Osteocyte (in vitro differentiated cells): ENCODE data around the gene EPHA6. TPM values are rescaled to one million over a fixed set of nuclear protein-coding genes. Genes with fewer than 3 reads are reported as not detected.

Experiments used
- DNase-seq: peaks from one replicate; pipeline ENCODE4 v3.0.0; 2021; ENCODE audit warnings: mixed read lengths; ENCODE audit not compliant: unreplicated experiment; ENCODE audit errors: extremely low spot score
- H3K27ac Mint-ChIP-seq: one replicate; pipeline ENCODE4 v1.8.0; 2021; ENCODE audit warnings: mild to moderate bottlenecking, mixed read lengths; ENCODE audit not compliant: unreplicated experiment
- H3K27me3 Mint-ChIP-seq: one replicate; pipeline ENCODE4 v1.8.0; 2021; ENCODE audit warnings: mixed read lengths; ENCODE audit not compliant: unreplicated experiment
- H3K36me3 Mint-ChIP-seq: one replicate; pipeline ENCODE4 v1.8.0; 2021; ENCODE audit warnings: mixed read lengths; ENCODE audit not compliant: unreplicated experiment
- H3K4me1 Mint-ChIP-seq: one replicate; pipeline ENCODE4 v1.8.0; 2021; ENCODE audit warnings: mixed read lengths; ENCODE audit not compliant: unreplicated experiment
- H3K4me3 Mint-ChIP-seq: one replicate; pipeline ENCODE4 v1.8.0; 2021; ENCODE audit warnings: mild to moderate bottlenecking, moderate library complexity, mixed read lengths; ENCODE audit not compliant: unreplicated experiment
- H3K9me3 Mint-ChIP-seq: one replicate; pipeline ENCODE4 v1.8.0; 2021; ENCODE audit warnings: mixed read lengths; ENCODE audit not compliant: unreplicated experiment
- total RNA-seq: library from RNA; stranded (reverse); gene quantifications from 2 replicates; pipeline ENCODE4 v1.2.1, GENCODE V29; 2021
- TF ChIP-seq, protein P1 (sequence below): fragments of 200-600 bp; sonication (generic); IDR thresholded peaks from 2 replicates; pipeline ENCODE4 v1.5.0; 2021; ENCODE audit warnings: antibody characterized with exemption, mild to moderate bottlenecking, moderate library complexity

The EPHA6 gene
- total RNA-seq, 1 donor from 2014 or later: 0.51 TPM

DNA sequence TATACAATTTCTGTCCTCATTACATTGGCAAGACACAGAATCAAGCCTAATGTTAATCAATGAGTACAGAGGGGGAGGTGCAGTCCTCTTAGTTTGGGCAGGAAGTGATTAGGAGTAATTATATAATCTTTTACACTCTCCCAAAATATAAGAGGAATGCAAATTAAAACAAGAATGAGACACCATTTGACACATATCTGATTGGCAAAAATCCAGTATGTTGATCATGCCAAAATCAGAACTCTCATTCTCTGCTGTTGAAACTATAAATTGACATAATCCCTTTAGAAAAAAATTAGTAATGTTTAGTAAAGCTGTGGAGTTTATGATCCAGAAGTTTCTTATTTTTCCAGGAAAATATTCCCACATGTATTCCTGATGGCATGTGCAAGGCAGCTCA lies 373.4 kb downstream of the EPHA6 start:
- Mint-ChIP-seq H3K27ac (no peak overlapping the region), H3K27me3 (no peaks in the 10 kb centered on the region), H3K36me3 (no peaks in the 10 kb centered on the region), H3K4me1 (no peaks in the 10 kb centered on the region), H3K4me3 (no peak overlapping the region), H3K9me3 (peaks cover 13% of the 10 kb centered on the region)
- DNase-seq: no peak
- TF ChIP-seq, protein P1, sequence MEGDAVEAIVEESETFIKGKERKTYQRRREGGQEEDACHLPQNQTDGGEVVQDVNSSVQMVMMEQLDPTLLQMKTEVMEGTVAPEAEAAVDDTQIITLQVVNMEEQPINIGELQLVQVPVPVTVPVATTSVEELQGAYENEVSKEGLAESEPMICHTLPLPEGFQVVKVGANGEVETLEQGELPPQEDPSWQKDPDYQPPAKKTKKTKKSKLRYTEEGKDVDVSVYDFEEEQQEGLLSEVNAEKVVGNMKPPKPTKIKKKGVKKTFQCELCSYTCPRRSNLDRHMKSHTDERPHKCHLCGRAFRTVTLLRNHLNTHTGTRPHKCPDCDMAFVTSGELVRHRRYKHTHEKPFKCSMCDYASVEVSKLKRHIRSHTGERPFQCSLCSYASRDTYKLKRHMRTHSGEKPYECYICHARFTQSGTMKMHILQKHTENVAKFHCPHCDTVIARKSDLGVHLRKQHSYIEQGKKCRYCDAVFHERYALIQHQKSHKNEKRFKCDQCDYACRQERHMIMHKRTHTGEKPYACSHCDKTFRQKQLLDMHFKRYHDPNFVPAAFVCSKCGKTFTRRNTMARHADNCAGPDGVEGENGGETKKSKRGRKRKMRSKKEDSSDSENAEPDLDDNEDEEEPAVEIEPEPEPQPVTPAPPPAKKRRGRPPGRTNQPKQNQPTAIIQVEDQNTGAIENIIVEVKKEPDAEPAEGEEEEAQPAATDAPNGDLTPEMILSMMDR: no peak

DNA sequence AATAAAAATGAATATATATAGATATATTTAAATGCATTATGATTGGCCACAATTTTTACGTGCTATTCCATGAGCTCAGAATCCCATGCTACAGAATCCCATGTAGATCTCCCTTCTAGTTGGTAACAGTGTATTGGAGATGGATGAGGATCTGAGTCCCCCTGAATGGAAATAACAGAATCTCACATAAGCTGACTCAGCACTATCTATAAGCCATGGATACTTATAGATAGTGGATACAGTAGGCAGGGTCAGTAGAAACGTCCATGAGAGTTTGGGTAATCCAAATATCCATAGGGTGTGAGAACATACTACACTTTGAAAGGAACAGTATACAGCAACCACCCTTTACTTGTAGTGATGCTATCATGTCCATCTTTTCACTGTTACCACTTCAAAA lies 375.4 kb downstream of the EPHA6 start:
- peaks cover 3% of the 10 kb centered on the region for H3K9me3 Mint-ChIP-seq
- no peak overlapping the region for H3K27ac Mint-ChIP-seq
- TF ChIP-seq, protein P1: no peak
- H3K27me3 Mint-ChIP-seq: no peaks in the 10 kb centered on the region
- H3K4me1 Mint-ChIP-seq: no peaks in the 10 kb centered on the region
- H3K4me3 Mint-ChIP-seq: no peak overlapping the region
- DNase-seq: no peak
- H3K36me3 Mint-ChIP-seq: no peaks in the 10 kb centered on the region

DNA sequence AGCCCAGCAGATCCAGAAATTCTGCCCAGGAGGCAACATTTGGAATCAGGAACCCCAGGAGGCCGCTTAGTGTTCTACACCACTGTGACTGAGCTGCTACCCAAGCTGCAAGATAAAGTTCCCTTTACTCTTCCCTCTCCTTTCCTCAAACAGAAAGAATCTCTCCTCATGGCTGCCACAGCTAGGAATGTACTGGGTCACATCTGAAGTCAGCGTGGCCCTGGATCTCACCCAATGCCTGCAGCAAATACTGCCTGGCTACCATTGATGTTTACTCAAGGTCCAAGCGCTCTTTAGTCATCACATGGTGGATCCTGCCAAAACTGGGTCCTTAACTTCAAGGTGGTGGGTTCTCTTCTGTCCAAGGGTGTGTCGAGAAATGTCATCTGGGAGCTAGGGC lies 382.7 kb downstream of the EPHA6 start:
- Mint-ChIP-seq H3K27me3 (no peaks in the 10 kb centered on the region), H3K36me3 (no peaks in the 10 kb centered on the region), H3K9me3 (no peaks in the 10 kb centered on the region), H3K27ac (no peak overlapping the region), H3K4me3 (no peak overlapping the region), H3K4me1 (no peaks in the 10 kb centered on the region)
- TF ChIP-seq, protein P1: no peak
- DNase-seq: no peak

DNA sequence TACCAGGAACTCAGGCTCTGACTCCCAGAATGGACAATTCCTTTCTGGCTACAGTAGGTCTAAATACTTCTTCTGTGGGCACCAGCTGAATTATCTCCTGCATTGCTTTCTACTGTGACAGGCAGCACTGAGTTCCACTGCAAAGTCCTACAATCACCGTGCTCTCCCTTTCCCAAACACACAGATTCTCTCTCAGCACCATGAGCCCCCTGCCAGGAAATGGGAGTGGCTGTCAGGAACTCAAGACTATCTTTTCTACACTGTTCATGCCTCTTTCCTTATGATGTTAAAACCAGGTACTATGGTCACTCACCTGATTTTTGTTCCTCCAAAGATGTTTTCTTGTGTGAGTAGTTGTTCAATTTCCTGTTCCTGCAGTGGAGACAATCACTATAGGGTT lies 383.4 kb downstream of the EPHA6 start:
- Mint-ChIP-seq H3K27ac (no peak overlapping the region), H3K4me3 (no peak overlapping the region), H3K9me3 (no peaks in the 10 kb centered on the region), H3K36me3 (no peaks in the 10 kb centered on the region), H3K4me1 (no peaks in the 10 kb centered on the region), H3K27me3 (no peaks in the 10 kb centered on the region)
- TF ChIP-seq, protein P1: no peak
- no peak for DNase-seq

GRCh38 chr3:97200387-97200786 lies 386.0 kb downstream of the EPHA6 start:
- no peak overlapping the region for H3K4me3 Mint-ChIP-seq
- no peaks in the 10 kb centered on the region for H3K4me1 Mint-ChIP-seq
- no peak for DNase-seq
- H3K27me3 Mint-ChIP-seq: no peaks in the 10 kb centered on the region
- no peaks in the 10 kb centered on the region for H3K9me3 Mint-ChIP-seq
- no peaks in the 10 kb centered on the region for H3K36me3 Mint-ChIP-seq
- no peak overlapping the region for H3K27ac Mint-ChIP-seq
- TF ChIP-seq, protein P1: no peak
